ENCODE measurements around the gene DUT. TPM values are rescaled to one million over a fixed set of nuclear protein-coding genes. Genes with fewer than 3 reads are reported as not detected.

Gene DUT
- total RNA-seq, result 10 to 100 TPM; 71.0 to 92.1 (median 84.5) TPM
- polyA plus RNA-seq, result 75.9 TPM
- long read RNA-seq, donor 1, transcript DUT-204 (7 exons, 724 nt), result minor isoform, 7 of 173 reads
- long read RNA-seq, donor 1, transcript DUT-205 (7 exons, 769 nt), result minor isoform, 18 of 173 reads
- long read RNA-seq, donor 1, transcript DUT-202 (6 exons, 1,935 nt), result minor isoform, 14 of 173 reads
- long read RNA-seq, donor 1, transcript DUT-201 (7 exons, 2,147 nt), result major isoform, 130 of 173 reads
- long read RNA-seq, donor 1, partial matches to known transcripts, result 0 of 173 reads
- long read RNA-seq, donor 1, other reads (novel, unspliced or antisense), result 4 of 173 reads
- long read RNA-seq, donor 2, transcript DUT-201 (7 exons, 2,147 nt), result major isoform, 74 of 105 reads
- long read RNA-seq, donor 2, transcript DUT-205 (7 exons, 769 nt), result minor isoform, 10 of 105 reads
- long read RNA-seq, donor 2, transcript DUT-202 (6 exons, 1,935 nt), result minor isoform, 15 of 105 reads
- long read RNA-seq, donor 2, partial matches to known transcripts, result 0 of 105 reads
- long read RNA-seq, donor 2, other reads (novel, unspliced or antisense), result 3 of 105 reads
- long read RNA-seq, donor 3, transcript DUT-205 (7 exons, 769 nt), result minor isoform, 11 of 182 reads
- long read RNA-seq, donor 3, transcript DUT-201 (7 exons, 2,147 nt), result major isoform, 154 of 182 reads
- long read RNA-seq, donor 3, transcript DUT-204 (7 exons, 724 nt), result minor isoform, 8 of 182 reads
- long read RNA-seq, donor 3, partial matches to known transcripts, result 0 of 182 reads
- long read RNA-seq, donor 3, other reads (novel, unspliced or antisense), result 5 of 182 reads
- long read RNA-seq, donor 4, transcript DUT-202 (6 exons, 1,935 nt), result minor isoform, 5 of 87 reads
- long read RNA-seq, donor 4, transcript DUT-205 (7 exons, 769 nt), result minor isoform, 10 of 87 reads
- long read RNA-seq, donor 4, transcript DUT-201 (7 exons, 2,147 nt), result major isoform, 68 of 87 reads
- long read RNA-seq, donor 4, partial matches to known transcripts, result 0 of 87 reads
- long read RNA-seq, donor 4, other reads (novel, unspliced or antisense), result 3 of 87 reads

- peak within 1 kb of the TSS; percentile 77 for H3K27ac ChIP-seq (ENCODE audit: low read length)
- ATAC-seq (peak; percentile 98 to 99), DNase-seq (peak; percentile 92 to 96 (median 96))
- intact Hi-C loops (cut with DNase I), result no loop called here
- peak within 1 kb of the TSS; percentile 47 for H3K4me3 ChIP-seq (ENCODE audit: low read length)
- peaks cover 2% of the 10 kb centered on the region for H3K4me1 ChIP-seq (ENCODE audit: control insufficient read depth, insufficient read depth, low read length)
- no peaks in the 10 kb centered on the region for H3K27me3 ChIP-seq (ENCODE audit: control insufficient read depth, insufficient read depth)
- no peaks in the 10 kb centered on the region for H3K9me3 ChIP-seq (ENCODE audit: control insufficient read depth, low read length)
- WGBS, result under 1% methylated on average over 89 of the region's 89 CpGs
These were observed at the start of gene DUT for GRCh38 chr15:48330855-48331795. DUT (plus strand) TSS chr15:48331429; CDS start chr15:48331516, 87 bp downstream.

- no peak for DNase-seq
- Histone ChIP-seq H3K4me3 (ENCODE audit: low read length) (no peak overlapping the region), H3K4me1 (ENCODE audit: control insufficient read depth, insufficient read depth, low read length) (peaks cover 1% of the 10 kb centered on the region), H3K27ac (ENCODE audit: low read length) (no peak overlapping the region), H3K9me3 (ENCODE audit: control insufficient read depth, low read length) (no peaks in the 10 kb centered on the region), H3K27me3 (ENCODE audit: control insufficient read depth, insufficient read depth) (no peaks in the 10 kb centered on the region)
- ATAC-seq, result no peak
- 85% methylated on average over 4 of the region's 4 CpGs for WGBS
- intact Hi-C loops (cut with DNase I), result loop anchor here in 1 of 4 donors (10.0 kb wide), 1 partner anchor 1087 kb away; no protein-coding TSS in a partner anchor
These were observed 49.6 kb upstream of the DUT start for GRCh38 chr15:48281674-48282073.

- H3K9me3 ChIP-seq (ENCODE audit: control insufficient read depth, low read length), result no peaks in the 10 kb centered on the region
- intact Hi-C loops (cut with DNase I), result loop anchor here in 1 of 4 donors (10.0 kb wide), 1 partner anchor 1087 kb away; no protein-coding TSS in a partner anchor
- H3K4me3 ChIP-seq (ENCODE audit: low read length), result no peak overlapping the region
- ATAC-seq, result no peak
- H3K4me1 ChIP-seq (ENCODE audit: control insufficient read depth, insufficient read depth, low read length), result peaks cover 1% of the 10 kb centered on the region
- WGBS, result 58% methylated on average over 4 of the region's 4 CpGs
- no peaks in the 10 kb centered on the region for H3K27me3 ChIP-seq (ENCODE audit: control insufficient read depth, insufficient read depth)
- peak in 1 of 3 donors; percentile 28 for DNase-seq
- H3K27ac ChIP-seq (ENCODE audit: low read length), result no peak overlapping the region
These were observed 49.0 kb upstream of the DUT start for GRCh38 chr15:48282216-48282615.

GRCh38 chr15:48283396-48284145 lies 47.7 kb upstream of the DUT start:
- Histone ChIP-seq H3K9me3 (ENCODE audit: control insufficient read depth, low read length) (no peaks in the 10 kb centered on the region), H3K4me3 (ENCODE audit: low read length) (no peak overlapping the region), H3K27me3 (ENCODE audit: control insufficient read depth, insufficient read depth) (no peaks in the 10 kb centered on the region), H3K27ac (ENCODE audit: low read length) (no peak overlapping the region), H3K4me1 (ENCODE audit: control insufficient read depth, insufficient read depth, low read length) (peaks cover 1% of the 10 kb centered on the region)
- intact Hi-C loops (cut with DNase I), result loop anchor here in 1 of 4 donors (10.0 kb wide), 1 partner anchor 1089 kb away; no protein-coding TSS in a partner anchor
- DNase-seq (peak in 1 of 3 donors; percentile 5), ATAC-seq (peak; percentile 89 to 93)
- 38% methylated on average over 6 of the region's 6 CpGs for WGBS

- H3K4me3 ChIP-seq (ENCODE audit: low read length), result peak overlapping the region; percentile 14
- H3K27ac ChIP-seq (ENCODE audit: low read length), result no peak overlapping the region
- no peaks in the 10 kb centered on the region for H3K27me3 ChIP-seq (ENCODE audit: control insufficient read depth, insufficient read depth)
- DNase-seq, result peak; percentile 31 to 67 (median 45)
- peak; percentile 77 to 86 for ATAC-seq
- 18% methylated on average over 14 of the region's 14 CpGs for WGBS
- no peaks in the 10 kb centered on the region for H3K9me3 ChIP-seq (ENCODE audit: control insufficient read depth, low read length)
- peaks cover 1% of the 10 kb centered on the region for H3K4me1 ChIP-seq (ENCODE audit: control insufficient read depth, insufficient read depth, low read length)
- intact Hi-C loops (cut with DNase I), result loop anchor here in 2 of 4 donors (5.0 to 10.0 kb wide), 2 partner anchors 1091 to 1093 kb away; no protein-coding TSS in a partner anchor
These were observed 45.7 kb upstream of the DUT start for GRCh38 chr15:48285329-48286214.

- ATAC-seq, result no peak
- WGBS, result 87% methylated on average over 2 of the region's 2 CpGs
- intact Hi-C loops (cut with DNase I), result loop anchor here in 2 of 4 donors (5.0 to 10.0 kb wide), 2 partner anchors 1095 to 1097 kb away; no protein-coding TSS in a partner anchor
These were observed 41.6 kb upstream of the DUT start for GRCh38 chr15:48289628-48290027.

GRCh38 chr15:48292458-48292857 lies 38.8 kb upstream of the DUT start:
- ATAC-seq, result no peak
- Histone ChIP-seq H3K9me3 (ENCODE audit: control insufficient read depth, low read length) (no peaks in the 10 kb centered on the region), H3K27ac (ENCODE audit: low read length) (no peak overlapping the region), H3K4me1 (ENCODE audit: control insufficient read depth, insufficient read depth, low read length) (no peaks in the 10 kb centered on the region), H3K4me3 (ENCODE audit: low read length) (no peak overlapping the region), H3K27me3 (ENCODE audit: control insufficient read depth, insufficient read depth) (no peaks in the 10 kb centered on the region)
- WGBS, result 96% methylated on average over 4 of the region's 4 CpGs
- DNase-seq, result no peak
- intact Hi-C loops (cut with DNase I), result no loop called here

More at GRCh38 chr15:48289628-48290027, 41.6 kb upstream of the DUT start:
- DNase-seq, result no peak
- H3K4me3 ChIP-seq (ENCODE audit: low read length), result no peak overlapping the region
- no peak overlapping the region for H3K27ac ChIP-seq (ENCODE audit: low read length)
- no peaks in the 10 kb centered on the region for H3K4me1 ChIP-seq (ENCODE audit: control insufficient read depth, insufficient read depth, low read length)
- H3K9me3 ChIP-seq (ENCODE audit: control insufficient read depth, low read length), result no peaks in the 10 kb centered on the region
- no peaks in the 10 kb centered on the region for H3K27me3 ChIP-seq (ENCODE audit: control insufficient read depth, insufficient read depth)

- ATAC-seq (no peak), DNase-seq (no peak)
- no peak overlapping the region for H3K4me3 ChIP-seq (ENCODE audit: low read length)
- H3K4me1 ChIP-seq (ENCODE audit: control insufficient read depth, insufficient read depth, low read length), result no peaks in the 10 kb centered on the region
- no peak overlapping the region for H3K27ac ChIP-seq (ENCODE audit: low read length)
- no peaks in the 10 kb centered on the region for H3K9me3 ChIP-seq (ENCODE audit: control insufficient read depth, low read length)
- no peaks in the 10 kb centered on the region for H3K27me3 ChIP-seq (ENCODE audit: control insufficient read depth, insufficient read depth)
- intact Hi-C loops (cut with DNase I), result no loop called here
- 89% methylated on average over 2 of the region's 2 CpGs for WGBS
These were observed 33.6 kb upstream of the DUT start for GRCh38 chr15:48297668-48298067.

- Histone ChIP-seq H3K4me3 (ENCODE audit: low read length) (no peak overlapping the region), H3K4me1 (ENCODE audit: control insufficient read depth, insufficient read depth, low read length) (no peaks in the 10 kb centered on the region), H3K27ac (ENCODE audit: low read length) (no peak overlapping the region), H3K9me3 (ENCODE audit: control insufficient read depth, low read length) (no peaks in the 10 kb centered on the region), H3K27me3 (ENCODE audit: control insufficient read depth, insufficient read depth) (no peaks in the 10 kb centered on the region)
- DNase-seq, result no peak
- no peak for ATAC-seq
- intact Hi-C loops (cut with DNase I), result no loop called here
- WGBS, result 43% methylated on average over 2 of the region's 2 CpGs
These were observed 32.3 kb upstream of the DUT start for GRCh38 chr15:48298914-48299313.
